BE2C (cell line): ENCODE results near the gene LEMD2.

Experiments
- DNase-seq: peaks from one replicate; pipeline ENCODE4 v3.0.0-alpha.2; 2020
- H3K27me3 ChIP-seq: fragments of 250-450 bp; sonication (Bioruptor Pico); 2 replicates; pipeline ENCODE4 v1.5.1; 2020; ENCODE audit warnings: mild to moderate bottlenecking
- H3K36me3 ChIP-seq: fragments of 250-450 bp; sonication (Bioruptor Pico); 2 replicates; pipeline ENCODE4 v1.5.1; 2020; ENCODE audit warnings: mild to moderate bottlenecking
- H3K4me1 ChIP-seq: fragments of 250-450 bp; sonication (Bioruptor Pico); 2 replicates; pipeline ENCODE4 v1.5.1; 2020
- H3K4me3 ChIP-seq: 2 replicates; pipeline ENCODE4 v1.5.1; 2011; ENCODE audit warnings: low read depth, low read length
- H3K9me3 ChIP-seq: fragments of 250-450 bp; sonication (Bioruptor Pico); 2 replicates; pipeline ENCODE4 v1.5.1; 2020
- TF ChIP-seq, protein P1 (sequence below): IDR thresholded peaks from 2 replicates; pipeline ENCODE4 v1.5.1; 2012; ENCODE audit warnings: mild to moderate bottlenecking, low read depth, low read length

LEMD2 gene

DNA sequence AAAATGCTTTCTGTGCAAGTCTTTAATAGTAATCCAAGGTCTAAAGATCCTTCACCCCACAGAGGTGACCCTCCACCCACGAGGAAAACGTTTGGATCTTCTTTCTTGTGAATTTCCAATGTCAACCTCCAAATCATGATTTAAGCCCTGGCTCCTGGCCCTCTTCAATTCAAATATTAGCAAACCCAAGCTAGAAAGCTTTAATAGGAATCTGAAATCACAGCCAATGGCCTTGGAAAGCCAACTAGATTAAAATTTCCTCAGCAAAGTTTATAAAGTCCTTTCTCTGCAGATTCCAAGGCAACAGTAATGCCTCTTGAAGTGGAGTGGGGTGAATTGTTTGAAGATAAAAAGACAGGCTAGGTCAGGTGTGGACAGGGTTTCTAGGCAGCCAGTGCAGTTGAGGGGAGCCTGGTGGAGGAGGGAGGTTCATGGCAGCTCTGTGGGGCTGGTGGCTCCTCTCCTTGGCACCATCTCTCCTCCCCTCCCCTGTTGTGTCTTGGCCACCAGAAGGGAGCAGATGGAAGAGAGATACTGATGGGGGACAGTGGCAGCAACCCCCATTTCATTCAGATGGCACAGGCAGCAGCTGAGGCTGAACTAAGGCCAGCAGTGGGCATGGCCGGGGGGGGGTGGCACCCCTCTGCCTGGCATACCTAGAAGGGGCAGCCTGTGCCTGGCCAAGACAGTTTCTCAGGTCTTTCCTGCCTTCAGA, 65.4 kb downstream of the LEMD2 start:
- Histone ChIP-seq H3K4me1 (no peaks in the 10 kb centered on the region), H3K36me3 (no peaks in the 10 kb centered on the region), H3K4me3 (no peak overlapping the region), H3K9me3 (no peaks in the 10 kb centered on the region), H3K27me3 (no peaks in the 10 kb centered on the region)
- DNase-seq, result no peak
- TF ChIP-seq, protein P1, sequence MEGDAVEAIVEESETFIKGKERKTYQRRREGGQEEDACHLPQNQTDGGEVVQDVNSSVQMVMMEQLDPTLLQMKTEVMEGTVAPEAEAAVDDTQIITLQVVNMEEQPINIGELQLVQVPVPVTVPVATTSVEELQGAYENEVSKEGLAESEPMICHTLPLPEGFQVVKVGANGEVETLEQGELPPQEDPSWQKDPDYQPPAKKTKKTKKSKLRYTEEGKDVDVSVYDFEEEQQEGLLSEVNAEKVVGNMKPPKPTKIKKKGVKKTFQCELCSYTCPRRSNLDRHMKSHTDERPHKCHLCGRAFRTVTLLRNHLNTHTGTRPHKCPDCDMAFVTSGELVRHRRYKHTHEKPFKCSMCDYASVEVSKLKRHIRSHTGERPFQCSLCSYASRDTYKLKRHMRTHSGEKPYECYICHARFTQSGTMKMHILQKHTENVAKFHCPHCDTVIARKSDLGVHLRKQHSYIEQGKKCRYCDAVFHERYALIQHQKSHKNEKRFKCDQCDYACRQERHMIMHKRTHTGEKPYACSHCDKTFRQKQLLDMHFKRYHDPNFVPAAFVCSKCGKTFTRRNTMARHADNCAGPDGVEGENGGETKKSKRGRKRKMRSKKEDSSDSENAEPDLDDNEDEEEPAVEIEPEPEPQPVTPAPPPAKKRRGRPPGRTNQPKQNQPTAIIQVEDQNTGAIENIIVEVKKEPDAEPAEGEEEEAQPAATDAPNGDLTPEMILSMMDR, result no peak

DNA sequence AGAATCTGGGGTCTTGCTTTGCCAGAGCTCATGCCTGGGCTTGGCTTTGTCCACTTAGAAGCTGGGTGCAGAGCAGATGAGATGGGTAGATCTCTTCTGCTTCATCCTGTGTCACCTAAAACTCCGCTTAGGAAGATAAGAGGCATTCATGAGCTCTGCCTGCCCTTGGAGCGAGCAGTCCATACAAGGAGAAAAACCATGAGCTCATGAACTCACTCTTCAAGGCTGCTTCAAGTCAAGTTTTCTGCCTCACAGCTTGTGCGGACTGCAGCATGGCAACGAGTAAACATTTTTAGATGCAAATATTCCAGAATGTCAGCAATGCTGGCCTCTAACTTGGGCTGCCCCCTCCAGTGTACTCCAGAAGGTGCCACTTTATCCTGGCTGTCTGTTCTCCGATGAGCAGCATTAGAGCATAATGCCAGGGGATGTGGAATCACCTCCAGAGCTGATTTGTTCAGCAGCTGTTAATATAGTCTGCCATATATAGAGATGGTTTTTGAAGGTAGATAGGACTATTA, 66.8 kb downstream of the LEMD2 start:
- DNase-seq, result no peak

DNA sequence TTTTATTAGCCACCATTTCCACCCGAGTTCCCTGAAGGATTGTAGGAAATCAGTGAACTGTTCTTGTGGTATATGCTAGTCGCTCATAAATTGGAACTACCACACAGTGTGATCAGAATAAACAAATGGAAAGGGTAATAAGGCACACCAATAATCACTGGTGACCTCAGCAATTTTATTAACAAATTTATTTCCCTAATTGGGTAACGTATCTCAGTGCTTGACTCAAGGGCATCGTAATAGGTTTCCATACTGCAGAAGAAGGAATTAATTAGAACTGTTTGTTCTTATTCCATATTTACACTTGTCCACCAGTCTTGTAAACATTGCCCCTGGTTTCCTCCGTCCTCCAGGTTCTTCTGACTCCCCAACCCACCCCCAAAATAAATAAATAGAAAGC, 67.4 kb downstream of the LEMD2 start:
- DNase-seq, result no peak
- H3K4me3 ChIP-seq, result no peak overlapping the region

More for the DNA sequence above, 66.8 kb downstream of the LEMD2 start:
- TF ChIP-seq, protein P1, result no peak
- Histone ChIP-seq H3K4me1 (no peaks in the 10 kb centered on the region), H3K27me3 (no peaks in the 10 kb centered on the region), H3K9me3 (no peaks in the 10 kb centered on the region), H3K36me3 (no peaks in the 10 kb centered on the region), H3K4me3 (no peak overlapping the region)

More for the DNA sequence above, 67.4 kb downstream of the LEMD2 start:
- TF ChIP-seq, protein P1, result no peak
- Histone ChIP-seq H3K4me1 (no peaks in the 10 kb centered on the region), H3K27me3 (no peaks in the 10 kb centered on the region), H3K9me3 (no peaks in the 10 kb centered on the region), H3K36me3 (no peaks in the 10 kb centered on the region)
